HL-60 (cell line): ENCODE measurements around the gene RAB3C.

Source experiments
- DNase-seq, 2 experiments: peaks; one replicate each; pipeline ENCODE4 v3.0.0-alpha.2; 2010 to 2020; ENCODE audit warnings: low read depth in 1 of 2, low spot score in 1 of 2
- H3K27ac ChIP-seq: fragments of 250-450 bp; sonication (Bioruptor Pico); replicated peaks from 2 replicates; pipeline ENCODE4 v1.5.1; 2020; ENCODE audit warnings: mild to moderate bottlenecking, moderate library complexity
- H3K27me3 ChIP-seq: fragments of 250-450 bp; sonication (Bioruptor Pico); 2 replicates; pipeline ENCODE4 v1.5.1; 2021; ENCODE audit warnings: mild to moderate bottlenecking, moderate library complexity; ENCODE audit not compliant: insufficient read depth, poor library complexity, severe bottlenecking
- H3K4me3 ChIP-seq: replicated peaks from 2 replicates; pipeline ENCODE4 v1.5.1; 2011; ENCODE audit warnings: mild to moderate bottlenecking, control low read depth, low read length; ENCODE audit not compliant: insufficient read depth
- GABPA ChIP-seq: IDR thresholded peaks from 2 replicates; pipeline ENCODE4 v1.6.1; 2012; ENCODE audit warnings: low read depth
- POLR2AphosphoS5 ChIP-seq: IDR thresholded peaks from 2 replicates; pipeline ENCODE4 v1.6.1; 2012; ENCODE audit warnings: low read depth
- REST ChIP-seq: IDR thresholded peaks from 2 replicates; pipeline ENCODE4 v1.6.1; 2012; ENCODE audit warnings: low read depth; ENCODE audit not compliant: insufficient replicate concordance
- SPI1 ChIP-seq: IDR thresholded peaks from 2 replicates; pipeline ENCODE4 v1.6.1; 2012; ENCODE audit warnings: low read depth, mild to moderate bottlenecking, borderline replicate concordance
- TF ChIP-seq, protein P1 (sequence below): IDR thresholded peaks from one replicate; pipeline ENCODE4 v1.5.1; 2011; ENCODE audit warnings: low read length, control low read depth, inconsistent platforms; ENCODE audit not compliant: insufficient read depth

RAB3C gene

DNA sequence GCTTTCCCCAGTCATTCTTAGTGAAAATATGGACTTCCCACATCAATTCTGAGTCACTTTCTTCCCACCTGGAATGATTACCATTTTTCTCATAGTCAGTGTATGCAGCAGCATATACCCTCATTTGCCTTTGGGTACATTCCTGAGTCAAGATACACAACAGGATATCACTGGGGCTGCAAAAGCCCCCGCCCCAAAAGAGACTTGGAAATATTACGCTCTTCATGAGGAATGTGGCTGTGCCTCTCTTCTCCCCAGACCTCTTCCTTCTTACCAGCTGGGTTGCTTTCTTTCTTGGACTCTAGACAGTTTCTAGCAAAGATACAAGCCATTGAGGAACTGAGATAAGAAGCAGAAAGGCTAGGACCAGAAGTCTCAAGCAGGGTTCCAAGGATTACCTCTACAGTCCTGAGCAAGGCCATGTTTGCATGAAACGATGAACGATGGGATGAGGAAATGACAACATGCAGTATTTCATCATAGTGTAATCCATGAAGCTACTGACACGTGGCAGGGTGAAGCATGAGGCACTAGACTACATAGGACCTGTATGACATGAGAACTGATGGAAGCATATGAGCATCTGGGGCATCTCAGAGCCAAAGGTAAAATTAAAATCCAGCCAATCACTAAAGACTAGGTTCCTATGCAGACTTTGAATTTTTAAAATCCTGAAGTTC, 218.1 kb downstream of the RAB3C start:
- no peak for DNase-seq
- H3K27ac ChIP-seq = no peak overlapping the region
- TF ChIP-seq REST = no peak
- TF ChIP-seq, protein P1, sequence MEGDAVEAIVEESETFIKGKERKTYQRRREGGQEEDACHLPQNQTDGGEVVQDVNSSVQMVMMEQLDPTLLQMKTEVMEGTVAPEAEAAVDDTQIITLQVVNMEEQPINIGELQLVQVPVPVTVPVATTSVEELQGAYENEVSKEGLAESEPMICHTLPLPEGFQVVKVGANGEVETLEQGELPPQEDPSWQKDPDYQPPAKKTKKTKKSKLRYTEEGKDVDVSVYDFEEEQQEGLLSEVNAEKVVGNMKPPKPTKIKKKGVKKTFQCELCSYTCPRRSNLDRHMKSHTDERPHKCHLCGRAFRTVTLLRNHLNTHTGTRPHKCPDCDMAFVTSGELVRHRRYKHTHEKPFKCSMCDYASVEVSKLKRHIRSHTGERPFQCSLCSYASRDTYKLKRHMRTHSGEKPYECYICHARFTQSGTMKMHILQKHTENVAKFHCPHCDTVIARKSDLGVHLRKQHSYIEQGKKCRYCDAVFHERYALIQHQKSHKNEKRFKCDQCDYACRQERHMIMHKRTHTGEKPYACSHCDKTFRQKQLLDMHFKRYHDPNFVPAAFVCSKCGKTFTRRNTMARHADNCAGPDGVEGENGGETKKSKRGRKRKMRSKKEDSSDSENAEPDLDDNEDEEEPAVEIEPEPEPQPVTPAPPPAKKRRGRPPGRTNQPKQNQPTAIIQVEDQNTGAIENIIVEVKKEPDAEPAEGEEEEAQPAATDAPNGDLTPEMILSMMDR = no peak
- H3K27me3 ChIP-seq = no peaks in the 10 kb centered on the region
- no peak overlapping the region for H3K4me3 ChIP-seq

- H3K27me3 ChIP-seq = no peaks in the 10 kb centered on the region
Observed at GRCh38 chr5:58803056-58803455, 220.2 kb downstream of the RAB3C start.

GRCh38 chr5:58804291-58804690, 221.4 kb downstream of the RAB3C start:
- DNase-seq = no peak
- Histone ChIP-seq H3K27ac (no peak overlapping the region), H3K4me3 (no peak overlapping the region), H3K27me3 (no peaks in the 10 kb centered on the region)
- TF ChIP-seq POLR2AphosphoS5 = no peak
- no peak for TF ChIP-seq GABPA
- TF ChIP-seq REST = no peak
- no peak for TF ChIP-seq SPI1
- TF ChIP-seq, protein P1 = no peak

More at GRCh38 chr5:58803056-58803455, 220.2 kb downstream of the RAB3C start:
- Histone ChIP-seq H3K27ac (no peak overlapping the region), H3K4me3 (no peak overlapping the region)
- DNase-seq = no peak
- no peak for TF ChIP-seq POLR2AphosphoS5
- no peak for TF ChIP-seq REST
- no peak for TF ChIP-seq SPI1
- TF ChIP-seq, protein P1 = no peak
- TF ChIP-seq GABPA = no peak
